Measurements from ENCODE around the gene THEM5.

Gene THEM5

GRCh38 chr1:151802372-151802771 lies 51.1 kb downstream of the THEM5 start:
- in situ Hi-C loops (cut with HindIII; ENCODE audit: low sequenced_read_pairs) = no loop called here

- in situ Hi-C loops (cut with HindIII; ENCODE audit: low sequenced_read_pairs) = no loop called here
Measured at GRCh38 chr1:151801846-151802245, 51.7 kb downstream of the THEM5 start.

- in situ Hi-C loops (cut with HindIII; ENCODE audit: low sequenced_read_pairs) = no loop called here
Measured at GRCh38 chr1:151801310-151801820, 52.1 kb downstream of the THEM5 start.

- in situ Hi-C loops (cut with HindIII; ENCODE audit: low sequenced_read_pairs) = no loop called here
Measured at GRCh38 chr1:151800830-151801229, 52.7 kb downstream of the THEM5 start.

- in situ Hi-C loops (cut with HindIII; ENCODE audit: low sequenced_read_pairs) = no loop called here
Measured at GRCh38 chr1:151799179-151800022, 54.1 kb downstream of the THEM5 start.

GRCh38 chr1:151798571-151798970 lies 54.9 kb downstream of the THEM5 start:
- in situ Hi-C loops (cut with HindIII; ENCODE audit: low sequenced_read_pairs) = no loop called here

Measured in endothelial cell of hepatic sinusoid (primary cell).